Skeletal muscle satellite cell (primary cell): Measurements from ENCODE around the gene TRRAP.

Source experiments
- H3K27me3 ChIP-seq: 2 replicates; pipeline ENCODE4 v1.7.0; 2013; ENCODE audit warnings: low read length; ENCODE audit not compliant: control insufficient read depth, insufficient read depth
- H3K36me3 ChIP-seq: 2 replicates; pipeline ENCODE4 v1.7.0; 2013; ENCODE audit warnings: mild to moderate bottlenecking, control low read depth, low read length; ENCODE audit not compliant: insufficient read depth
- H3K4me1 ChIP-seq: 2 replicates; pipeline ENCODE4 v1.7.0; 2013; ENCODE audit warnings: low read length; ENCODE audit not compliant: control insufficient read depth, insufficient read depth
- H3K4me2 ChIP-seq: 2 replicates; pipeline ENCODE4 v1.7.0; 2013; ENCODE audit warnings: mild to moderate bottlenecking, low read length
- H3K4me3 ChIP-seq: 2 replicates; pipeline ENCODE4 v1.7.0; 2013; ENCODE audit warnings: low read length
- H3K9ac ChIP-seq: 2 replicates; pipeline ENCODE4 v1.7.0; 2013; ENCODE audit warnings: mild to moderate bottlenecking, low read depth, low read length, moderate library complexity
- H3K9me3 ChIP-seq: replicated peaks from 2 replicates; pipeline ENCODE4 v1.7.0; 2013; ENCODE audit warnings: mild to moderate bottlenecking, control low read depth, low read length

Gene TRRAP

GRCh38 chr7:99002827-99003212 is 124.5 kb downstream of the TRRAP start:
- Histone ChIP-seq H3K4me1 (no peaks in the 10 kb centered on the region), H3K4me3 (no peak overlapping the region), H3K9ac (no peak overlapping the region), H3K4me2 (no peak overlapping the region), H3K27me3 (no peaks in the 10 kb centered on the region), H3K9me3 (no peaks in the 10 kb centered on the region), H3K36me3 (peaks cover 63% of the 10 kb centered on the region)

- Histone ChIP-seq H3K9me3 (no peaks in the 10 kb centered on the region), H3K4me1 (no peaks in the 10 kb centered on the region), H3K4me2 (no peak overlapping the region), H3K36me3 (peaks cover 62% of the 10 kb centered on the region), H3K4me3 (no peak overlapping the region), H3K27me3 (no peaks in the 10 kb centered on the region), H3K9ac (no peak overlapping the region)
Observed at GRCh38 chr7:99003419-99003818, 125.1 kb downstream of the TRRAP start.

GRCh38 chr7:99004216-99004615 is 125.9 kb downstream of the TRRAP start:
- H3K36me3 ChIP-seq: peaks cover 62% of the 10 kb centered on the region
- H3K27me3 ChIP-seq: no peaks in the 10 kb centered on the region
- H3K4me1 ChIP-seq: no peaks in the 10 kb centered on the region
- no peak overlapping the region for H3K9ac ChIP-seq
- H3K4me2 ChIP-seq: no peak overlapping the region
- H3K9me3 ChIP-seq: no peaks in the 10 kb centered on the region
- no peak overlapping the region for H3K4me3 ChIP-seq

GRCh38 chr7:99004781-99005500 is 126.6 kb downstream of the TRRAP start:
- Histone ChIP-seq H3K36me3 (peaks cover 61% of the 10 kb centered on the region), H3K27me3 (no peaks in the 10 kb centered on the region), H3K4me3 (no peak overlapping the region), H3K4me1 (no peaks in the 10 kb centered on the region), H3K9ac (no peak overlapping the region), H3K9me3 (no peaks in the 10 kb centered on the region), H3K4me2 (no peak overlapping the region)

GRCh38 chr7:99005776-99006175 is 127.4 kb downstream of the TRRAP start:
- no peak overlapping the region for H3K4me3 ChIP-seq
- H3K4me2 ChIP-seq: no peak overlapping the region
- peaks cover 61% of the 10 kb centered on the region for H3K36me3 ChIP-seq
- H3K9me3 ChIP-seq: no peaks in the 10 kb centered on the region
- H3K27me3 ChIP-seq: no peaks in the 10 kb centered on the region
- no peak overlapping the region for H3K9ac ChIP-seq
- H3K4me1 ChIP-seq: no peaks in the 10 kb centered on the region

GRCh38 chr7:99006739-99007424 is 128.6 kb downstream of the TRRAP start:
- Histone ChIP-seq H3K4me3 (no peak overlapping the region), H3K4me2 (no peak overlapping the region), H3K9ac (no peak overlapping the region), H3K36me3 (peaks cover 70% of the 10 kb centered on the region), H3K9me3 (no peaks in the 10 kb centered on the region), H3K4me1 (no peaks in the 10 kb centered on the region), H3K27me3 (no peaks in the 10 kb centered on the region)

- Histone ChIP-seq H3K4me1 (no peaks in the 10 kb centered on the region), H3K4me3 (no peak overlapping the region), H3K27me3 (no peaks in the 10 kb centered on the region), H3K4me2 (no peak overlapping the region), H3K36me3 (peaks cover 78% of the 10 kb centered on the region), H3K9ac (no peak overlapping the region), H3K9me3 (no peaks in the 10 kb centered on the region)
Observed at GRCh38 chr7:99008181-99008631, 129.9 kb downstream of the TRRAP start.

GRCh38 chr7:99008921-99009530 is 130.7 kb downstream of the TRRAP start:
- Histone ChIP-seq H3K4me2 (no peak overlapping the region), H3K4me3 (no peak overlapping the region), H3K9me3 (no peaks in the 10 kb centered on the region), H3K36me3 (peaks cover 86% of the 10 kb centered on the region), H3K4me1 (no peaks in the 10 kb centered on the region), H3K9ac (no peak overlapping the region), H3K27me3 (no peaks in the 10 kb centered on the region)

- H3K36me3 ChIP-seq: peaks cover 86% of the 10 kb centered on the region
- H3K4me1 ChIP-seq: no peaks in the 10 kb centered on the region
- no peak overlapping the region for H3K9ac ChIP-seq
- H3K4me2 ChIP-seq: no peak overlapping the region
- H3K9me3 ChIP-seq: no peaks in the 10 kb centered on the region
- no peak overlapping the region for H3K4me3 ChIP-seq
- H3K27me3 ChIP-seq: no peaks in the 10 kb centered on the region
Observed at GRCh38 chr7:99010281-99010680, 131.9 kb downstream of the TRRAP start.

GRCh38 chr7:99011341-99011705 is 133.0 kb downstream of the TRRAP start:
- H3K4me3 ChIP-seq: no peak overlapping the region
- H3K9me3 ChIP-seq: no peaks in the 10 kb centered on the region
- H3K9ac ChIP-seq: no peak overlapping the region
- no peaks in the 10 kb centered on the region for H3K27me3 ChIP-seq
- no peak overlapping the region for H3K4me2 ChIP-seq
- no peaks in the 10 kb centered on the region for H3K4me1 ChIP-seq
- H3K36me3 ChIP-seq: peaks cover 84% of the 10 kb centered on the region

- Histone ChIP-seq H3K9me3 (no peaks in the 10 kb centered on the region), H3K4me1 (no peaks in the 10 kb centered on the region), H3K4me3 (no peak overlapping the region), H3K36me3 (peaks cover 81% of the 10 kb centered on the region), H3K27me3 (no peaks in the 10 kb centered on the region), H3K4me2 (no peak overlapping the region), H3K9ac (no peak overlapping the region)
Observed at GRCh38 chr7:99011706-99012404, 133.5 kb downstream of the TRRAP start.
